Measurements from ENCODE around the gene RAB11A. TPM values are rescaled to one million over a fixed set of nuclear protein-coding genes. Genes with fewer than 3 reads are reported as not detected.

Gene RAB11A
- total and polyA plus RNA-seq, 2 donors (not counting 3 experiments of a cell fraction or from before 2014, with no cell fraction given): 239 to 250 TPM

DNA sequence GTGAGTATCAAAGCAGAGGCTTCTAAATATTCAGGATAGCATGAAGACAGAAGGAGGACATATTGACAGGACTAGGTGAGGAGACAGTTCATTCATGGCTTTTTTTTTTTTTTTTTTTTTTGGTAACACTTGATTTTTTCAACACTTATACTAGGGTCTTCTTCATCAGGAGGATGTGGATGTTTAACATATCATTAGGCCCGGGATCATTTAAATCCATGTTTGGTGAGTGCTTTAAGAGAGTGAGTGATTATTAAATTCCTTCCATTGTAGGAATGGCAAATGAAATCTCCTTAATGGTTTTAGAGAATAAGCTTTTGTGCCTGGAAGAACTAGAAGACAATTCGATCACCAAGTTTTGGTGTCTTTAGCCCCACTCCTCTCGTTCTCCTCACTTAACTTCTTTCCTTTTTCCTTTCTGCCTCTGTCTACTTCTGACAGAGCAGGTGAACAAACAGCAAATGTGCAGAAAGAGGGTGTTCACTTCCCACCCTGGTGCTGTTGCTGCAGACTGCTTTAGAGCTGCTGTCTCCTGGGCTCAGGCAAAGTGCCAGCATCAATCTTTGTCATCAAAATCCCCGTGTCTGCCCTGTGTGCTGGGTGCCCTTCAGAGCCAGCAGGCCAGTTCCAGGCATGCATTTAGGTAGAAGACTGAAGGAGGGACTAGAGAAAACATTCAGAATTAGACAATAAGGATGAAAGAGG lies 35.6 kb upstream of the RAB11A start:
- dilution Hi-C loops (cut with MboI; ENCODE audit: extremely low pct_ligation_motif_present, low sequenced_read_pairs) (no loop called here), intact Hi-C loops (cut with micrococcal nuclease) (loop anchor here (2.0 kb wide), 3 partner anchors 15 to 41 kb away; partner anchors contain the start of gene DENND4A)
- ChIA-PET CTCF (interaction anchor here (0.6 to 2.5 kb wide), 12 partner anchors 9 to 264 kb away, joined by 3 to 26 read pairs (median 4); partner anchors contain the start of genes DENND4A and RAB11A), POLR2A (interaction anchor here (1.0 to 1.4 kb wide), 2 partner anchors 9 to 42 kb away, joined by 4 to 5 read pairs; partner anchors contain the start of gene DENND4A)
- Histone ChIP-seq H3K9me3 (replicated peaks; ENCODE audit: control insufficient read depth, insufficient read depth, low read length) (no peaks in the 10 kb centered on the region), H3K27ac (ENCODE audit: insufficient read depth, low read depth, low read length) (peak overlapping the region; percentile 63), H2AFZ (ENCODE audit: low read depth, low read length) (peak overlapping the region; percentile 7), H3K9ac (replicated peaks; ENCODE audit: extremely low read depth, insufficient read depth, low read length) (peak overlapping the region; percentile 14), H3K36me3 (ENCODE audit: control insufficient read depth in 2 of 2, extremely low read depth in 1 of 2, insufficient read depth in 2 of 2, low read length in 2 of 2) (no peaks in the 10 kb centered on the region), H3K4me2 (ENCODE audit: insufficient read depth, low read length) (peak overlapping the region; percentile 81), H3K4me1 (ENCODE audit: control insufficient read depth, extremely low read depth, insufficient read depth, low read length) (peaks cover 34% of the 10 kb centered on the region), H3K4me3 (replicated peaks in 1 of 3; ENCODE audit: insufficient read depth in 1 of 3, low read depth in 1 of 3, low read length in 3 of 3) (no peak overlapping the region), H3K9me1 (replicated peaks; ENCODE audit: control insufficient read depth, extremely low read depth, insufficient read depth, low read length) (no peaks in the 10 kb centered on the region), H4K20me1 (replicated peaks; ENCODE audit: control insufficient read depth, extremely low read depth, insufficient read depth, low read length) (no peaks in the 10 kb centered on the region), H3K27me3 (ENCODE audit: control insufficient read depth in 2 of 2, insufficient read depth in 2 of 2, low read length in 2 of 2) (no peaks in the 10 kb centered on the region), H3K79me2 (ENCODE audit: control insufficient read depth, insufficient read depth, low read length) (no peaks in the 10 kb centered on the region)
- peak; percentile 52 for FAIRE-seq
- peak; percentile 66 for DNase-seq (ENCODE audit: low read depth, low spot score)
- no peak for TF ChIP-seq GATA2 (IDR thresholded peaks at IDR 0.05; ENCODE audit: insufficient read depth, insufficient read length, low read depth, low read length)
- TF ChIP-seq, protein P1, sequence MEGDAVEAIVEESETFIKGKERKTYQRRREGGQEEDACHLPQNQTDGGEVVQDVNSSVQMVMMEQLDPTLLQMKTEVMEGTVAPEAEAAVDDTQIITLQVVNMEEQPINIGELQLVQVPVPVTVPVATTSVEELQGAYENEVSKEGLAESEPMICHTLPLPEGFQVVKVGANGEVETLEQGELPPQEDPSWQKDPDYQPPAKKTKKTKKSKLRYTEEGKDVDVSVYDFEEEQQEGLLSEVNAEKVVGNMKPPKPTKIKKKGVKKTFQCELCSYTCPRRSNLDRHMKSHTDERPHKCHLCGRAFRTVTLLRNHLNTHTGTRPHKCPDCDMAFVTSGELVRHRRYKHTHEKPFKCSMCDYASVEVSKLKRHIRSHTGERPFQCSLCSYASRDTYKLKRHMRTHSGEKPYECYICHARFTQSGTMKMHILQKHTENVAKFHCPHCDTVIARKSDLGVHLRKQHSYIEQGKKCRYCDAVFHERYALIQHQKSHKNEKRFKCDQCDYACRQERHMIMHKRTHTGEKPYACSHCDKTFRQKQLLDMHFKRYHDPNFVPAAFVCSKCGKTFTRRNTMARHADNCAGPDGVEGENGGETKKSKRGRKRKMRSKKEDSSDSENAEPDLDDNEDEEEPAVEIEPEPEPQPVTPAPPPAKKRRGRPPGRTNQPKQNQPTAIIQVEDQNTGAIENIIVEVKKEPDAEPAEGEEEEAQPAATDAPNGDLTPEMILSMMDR (IDR thresholded peaks at IDR 0.05; ENCODE audit: extremely low read depth in 1 of 2, insufficient read depth in 1 of 2, low read depth in 1 of 2, low read length in 2 of 2): no peak
- TF ChIP-seq, protein P2, sequence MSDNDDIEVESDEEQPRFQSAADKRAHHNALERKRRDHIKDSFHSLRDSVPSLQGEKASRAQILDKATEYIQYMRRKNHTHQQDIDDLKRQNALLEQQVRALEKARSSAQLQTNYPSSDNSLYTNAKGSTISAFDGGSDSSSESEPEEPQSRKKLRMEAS (IDR thresholded peaks at IDR 0.05; ENCODE audit: insufficient read depth, insufficient read length): no peak
- TF ChIP-seq EZH2 (IDR thresholded peaks at IDR 0.05; ENCODE audit: borderline replicate concordance, low read depth, low read length, severe bottlenecking): no peak
- no peak for TF ChIP-seq POLR2AphosphoS5 (IDR thresholded peaks at IDR 0.05; ENCODE audit: insufficient read depth, low read depth, low read length)
- TF ChIP-seq POLR2A (IDR thresholded peaks at IDR 0.05; ENCODE audit: low read depth, low read length): no peak
- TF ChIP-seq MYC (IDR thresholded peaks at IDR 0.05; ENCODE audit: low read depth, low read length): no peak
- TF ChIP-seq JUN (IDR thresholded peaks at IDR 0.05; ENCODE audit: borderline replicate concordance, insufficient read depth, insufficient read length, low read depth): no peak
- TF ChIP-seq FOS (IDR thresholded peaks at IDR 0.05; ENCODE audit: borderline replicate concordance, insufficient read depth, low read length): no peak
- BruUV-seq (replicated peaks): no TSS peak

Measured in endothelial cell of umbilical vein (primary cell).